Lower leg skin (tissue), 4 donors: ENCODE data around the gene TAOK2. TPM values are rescaled to one million over a fixed set of nuclear protein-coding genes. Genes with fewer than 3 reads are reported as not detected.

ENCODE experiments used
- DNase-seq, 2 donors: peaks; one replicate each; pipeline ENCODE4 v3.0.0-alpha.2; 2019; ENCODE audit warnings: low spot score in 2 of 2
- H3K4me3 ChIP-seq: fragments of 200-600 bp; sonication (generic); 2 replicates; pipeline ENCODE4 v1.5.1; 2017; ENCODE audit warnings: mild to moderate bottlenecking, low read depth; ENCODE audit not compliant: poor library complexity, severe bottlenecking
- POLR2A ChIP-seq, 2 donors: fragments of 450-650 bp; IDR thresholded peaks; one replicate each; pipeline ENCODE4 v1.6.1; 2016 to 2017; ENCODE audit warnings: antibody characterized with exemption in 2 of 2, mild to moderate bottlenecking in 1 of 2, moderate library complexity in 1 of 2
- WGBS, 2 donors: methylation state at CpG; one replicate each; pipeline ENCODE4 v1.1.5; 2018; 5-methylcytosine and 5-hydroxymethylcytosine counted together
- intact Hi-C: fragments of 100-400 bp; cut with DNase I; formaldehyde crosslinking; loops from one replicate; pipeline ENCODE4 v1.15.0; 2023; ENCODE audit warnings: low total_unique reads
- total RNA-seq, 4 donors: library from RNA; depleted of rRNA; stranded (reverse); fragments of >200 nt; gene quantifications; one replicate each; pipeline ENCODE4 v1.1.0, GENCODE V29; 2016
- TF ChIP-seq, protein P1 (sequence below), 3 donors: fragments of 450-650 bp; IDR thresholded peaks; one replicate each; pipeline ENCODE4 v1.5.1; 2016; ENCODE audit warnings: antibody characterized with exemption in 3 of 3, mild to moderate bottlenecking in 3 of 3, moderate library complexity in 2 of 3

TAOK2 gene
- total RNA-seq, 4 donors from 2014 or later, result 35.5 to 47.9 (median 38.1) TPM

DNA sequence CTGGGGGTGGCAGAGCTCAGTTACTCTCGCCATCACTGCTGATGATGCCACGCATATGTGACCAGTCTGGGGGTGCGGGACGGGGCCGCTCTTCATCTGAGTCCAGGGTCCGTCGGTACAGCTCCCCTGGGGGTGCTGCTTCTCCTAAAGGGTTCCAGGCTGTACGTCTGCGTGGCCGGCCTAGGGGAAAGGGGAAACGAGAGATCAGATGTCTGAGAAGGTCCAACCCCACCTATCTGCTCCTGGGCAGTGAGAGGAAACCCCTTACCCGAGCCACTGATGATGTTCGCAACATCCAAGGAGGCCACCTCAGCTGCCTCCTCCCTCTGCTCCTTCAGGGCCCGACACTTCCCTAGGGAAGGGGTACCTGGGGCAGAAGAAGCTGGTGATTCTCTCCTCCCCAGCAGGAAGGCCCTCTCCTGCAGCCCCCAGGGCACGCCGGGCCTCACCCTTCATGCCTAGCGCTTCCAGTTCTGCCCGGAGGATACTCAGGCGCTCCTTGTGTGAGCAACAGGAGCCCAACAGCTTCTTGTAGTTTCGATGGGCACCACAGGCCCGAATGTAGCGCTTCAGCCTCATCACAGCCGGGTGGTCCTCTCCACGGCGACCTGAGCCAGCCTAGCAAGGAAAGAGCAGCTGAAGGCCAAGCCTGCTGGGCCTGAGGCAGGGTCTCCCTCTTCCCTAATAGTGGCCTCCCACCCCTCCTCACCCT, 19.7 kb downstream of the TAOK2 start:
- H3K4me3 ChIP-seq, result no peak overlapping the region
- no peak for TF ChIP-seq POLR2A (IDR thresholded peaks at IDR 0.05)
- TF ChIP-seq, protein P1, sequence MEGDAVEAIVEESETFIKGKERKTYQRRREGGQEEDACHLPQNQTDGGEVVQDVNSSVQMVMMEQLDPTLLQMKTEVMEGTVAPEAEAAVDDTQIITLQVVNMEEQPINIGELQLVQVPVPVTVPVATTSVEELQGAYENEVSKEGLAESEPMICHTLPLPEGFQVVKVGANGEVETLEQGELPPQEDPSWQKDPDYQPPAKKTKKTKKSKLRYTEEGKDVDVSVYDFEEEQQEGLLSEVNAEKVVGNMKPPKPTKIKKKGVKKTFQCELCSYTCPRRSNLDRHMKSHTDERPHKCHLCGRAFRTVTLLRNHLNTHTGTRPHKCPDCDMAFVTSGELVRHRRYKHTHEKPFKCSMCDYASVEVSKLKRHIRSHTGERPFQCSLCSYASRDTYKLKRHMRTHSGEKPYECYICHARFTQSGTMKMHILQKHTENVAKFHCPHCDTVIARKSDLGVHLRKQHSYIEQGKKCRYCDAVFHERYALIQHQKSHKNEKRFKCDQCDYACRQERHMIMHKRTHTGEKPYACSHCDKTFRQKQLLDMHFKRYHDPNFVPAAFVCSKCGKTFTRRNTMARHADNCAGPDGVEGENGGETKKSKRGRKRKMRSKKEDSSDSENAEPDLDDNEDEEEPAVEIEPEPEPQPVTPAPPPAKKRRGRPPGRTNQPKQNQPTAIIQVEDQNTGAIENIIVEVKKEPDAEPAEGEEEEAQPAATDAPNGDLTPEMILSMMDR (IDR thresholded peaks at IDR 0.05), result no peak
- DNase-seq, result no peak
- 83 to 91% methylated on average over 22 to 25 of the region's 25 CpGs for WGBS, 2 donors
- intact Hi-C loops, result no loop called here

DNA sequence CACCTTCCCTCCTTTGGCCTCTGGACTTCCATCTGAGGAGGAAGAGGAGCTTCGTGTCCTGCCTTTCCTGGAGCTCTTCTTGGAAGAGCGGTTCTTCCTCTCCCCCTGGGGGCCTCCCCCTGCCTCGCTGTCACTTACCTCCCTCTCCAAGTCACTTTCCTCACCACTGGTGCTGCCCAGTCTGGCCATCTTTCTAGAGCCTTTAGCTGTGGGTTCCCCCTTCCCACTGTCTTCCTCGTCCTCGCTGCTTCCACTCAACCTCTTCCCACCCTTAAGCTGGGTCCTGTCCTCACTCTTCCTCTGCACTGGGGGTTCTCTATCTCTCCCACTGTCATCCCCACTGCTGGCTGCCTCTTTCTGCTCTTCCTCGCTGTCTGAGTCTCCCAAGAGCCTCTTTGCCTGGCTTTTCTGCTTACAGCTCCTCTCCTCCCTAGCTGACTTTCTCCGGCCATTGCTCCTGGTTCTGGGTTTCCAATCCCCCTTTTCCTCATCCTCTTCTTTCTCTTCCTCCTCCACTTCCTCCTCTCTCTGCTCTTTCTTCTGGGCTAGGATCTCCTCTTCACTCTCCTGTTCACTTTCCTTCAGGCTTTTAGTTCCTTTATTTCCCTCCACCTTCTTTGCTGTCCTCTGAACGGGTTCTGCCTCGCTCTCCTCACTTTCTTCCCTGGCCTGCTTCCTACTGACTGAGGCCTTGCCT, 20.4 kb downstream of the TAOK2 start:
- H3K4me3 ChIP-seq, result no peak overlapping the region
- TF ChIP-seq, protein P1 (IDR thresholded peaks at IDR 0.05), result no peak
- no peak for TF ChIP-seq POLR2A (IDR thresholded peaks at IDR 0.05)
- DNase-seq, result no peak
- 80 to 85% methylated on average over 9 of the region's 9 CpGs for WGBS, 2 donors
- intact Hi-C loops, result no loop called here

DNA sequence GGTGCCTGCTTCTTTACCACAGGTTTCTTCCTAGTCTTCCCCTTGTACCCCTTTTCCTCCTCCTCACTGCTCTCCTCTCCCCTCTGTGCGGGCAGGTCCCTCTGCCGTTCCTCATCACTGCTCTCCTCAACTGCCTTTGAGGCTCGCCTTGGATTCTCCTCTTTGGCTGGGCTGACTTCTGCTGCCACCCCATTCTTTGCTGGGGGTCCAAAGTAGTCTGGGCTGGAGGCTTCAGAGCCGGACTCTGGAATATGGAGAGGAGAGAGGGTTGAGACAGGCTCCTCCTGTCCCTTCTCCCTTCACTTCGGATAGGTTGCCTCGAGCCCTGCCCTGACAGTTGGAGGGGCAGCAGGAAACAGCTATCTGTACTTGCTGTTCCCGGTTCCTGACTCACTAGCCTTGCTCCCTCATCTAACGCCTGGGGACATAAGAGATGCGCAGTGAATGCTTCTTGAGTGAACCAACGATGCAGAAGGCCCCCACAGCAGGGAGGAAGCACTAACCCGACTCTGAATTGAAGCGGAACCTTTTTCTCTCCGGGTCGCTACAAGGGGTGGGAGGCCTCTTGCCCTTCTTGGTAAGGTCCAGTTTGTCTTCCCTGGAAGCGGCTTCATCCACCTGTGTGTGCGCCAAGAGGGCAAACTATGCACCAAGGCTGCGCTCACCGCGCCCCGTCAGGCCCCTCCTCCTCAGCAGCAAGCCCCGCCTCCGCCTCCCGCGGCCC, 21.1 kb downstream of the TAOK2 start:
- 9 to 10% methylated on average over 21 to 24 of the region's 24 CpGs for WGBS, 2 donors
- H3K4me3 ChIP-seq, result peak overlapping the region; percentile 74
- TF ChIP-seq, protein P1 (IDR thresholded peaks at IDR 0.05), result no peak
- no peak for TF ChIP-seq POLR2A (IDR thresholded peaks at IDR 0.05)
- peak in 1 of 2 donors; percentile 56 for DNase-seq
- intact Hi-C loops, result no loop called here

DNA sequence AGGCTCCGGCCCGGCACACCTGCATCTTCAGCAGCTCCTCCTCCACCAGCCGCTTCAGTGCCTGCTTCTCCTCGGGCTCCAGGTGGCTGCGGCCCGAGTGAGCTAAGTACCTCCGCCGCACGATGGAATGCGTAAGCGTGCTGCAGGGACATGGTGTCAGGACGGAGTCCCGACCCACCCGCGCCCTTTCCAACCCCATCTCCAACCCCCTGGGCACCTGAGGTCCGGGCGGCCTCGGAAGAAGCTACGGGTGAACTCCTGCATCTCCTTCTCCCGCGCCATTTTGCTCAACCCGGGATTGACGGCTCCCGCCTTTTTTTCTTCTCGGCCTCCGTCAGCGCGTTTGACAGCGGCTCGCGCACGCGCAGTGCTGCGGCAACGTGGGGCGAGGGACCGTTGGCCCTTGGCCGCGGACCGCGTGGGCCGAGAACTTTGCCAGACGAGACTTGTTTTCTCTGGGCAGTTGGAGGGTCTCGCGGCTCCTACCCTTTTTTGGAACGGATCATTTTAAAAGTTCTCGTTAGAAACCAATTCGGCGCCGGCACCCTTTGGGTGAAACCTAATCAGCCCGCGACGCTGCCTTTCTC, 21.7 kb downstream of the TAOK2 start, which contains the start of gene HIRIP3:
HIRIP3 (minus strand) TSS at position 294 of the 587 bp plus-strand sequence; CDS start at position 282, 12 bp downstream.
- DNase-seq, result peak; percentile 85 to 97
- intact Hi-C loops, result no loop called here
- H3K4me3 ChIP-seq, result peak within 1 kb of the TSS; percentile 74
- TF ChIP-seq POLR2A (IDR thresholded peaks at IDR 0.05), result no peak
- TF ChIP-seq, protein P1 (IDR thresholded peaks at IDR 0.05), result no peak
- WGBS, 2 donors, result 0% methylated on average over 47 to 53 of the region's 53 CpGs

DNA sequence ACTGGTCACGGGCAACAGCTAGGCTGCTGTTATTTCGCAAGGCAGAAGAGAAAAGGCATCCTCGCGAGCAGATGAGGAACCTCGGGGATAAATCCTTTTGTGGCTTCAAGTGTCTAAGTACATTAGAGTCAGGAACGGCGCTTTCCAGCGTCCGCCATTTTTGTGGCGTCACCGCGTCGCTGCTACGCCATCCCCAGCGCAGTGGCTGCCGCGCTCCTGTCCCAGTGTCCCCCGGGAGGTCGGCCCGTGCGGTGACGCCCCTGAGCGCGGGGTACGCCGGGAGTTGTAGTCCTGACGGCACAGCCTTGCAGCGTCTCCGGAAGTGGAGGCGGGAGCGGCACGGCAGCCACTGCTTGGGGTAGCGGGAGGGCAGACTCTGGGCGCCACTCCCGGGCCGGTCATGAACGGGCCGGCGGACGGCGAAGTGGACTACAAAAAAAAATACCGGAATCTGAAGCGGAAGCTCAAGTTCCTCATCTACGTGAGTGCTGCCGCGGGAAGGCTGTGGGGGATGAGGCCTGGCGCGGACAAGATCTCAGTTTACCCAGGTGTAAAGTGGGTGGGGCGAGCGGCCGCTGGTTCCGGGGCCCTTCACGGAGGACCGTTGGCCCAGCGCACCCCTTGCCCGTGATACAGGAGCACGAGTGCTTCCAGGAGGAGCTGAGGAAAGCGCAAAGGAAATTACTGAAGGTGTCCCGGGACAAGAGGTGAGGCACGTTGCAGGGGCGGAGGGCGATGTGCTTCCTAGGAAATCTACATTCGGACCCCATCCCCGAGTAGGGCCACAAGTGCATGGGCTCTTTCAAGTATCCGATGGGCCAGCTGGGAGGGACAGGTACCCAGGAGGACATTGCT, 22.5 kb downstream of the TAOK2 start, which contains the start of gene INO80E:
INO80E (plus strand) TSS at position 331 of the 855 bp plus-strand sequence; CDS start at position 401, 70 bp downstream.
- 0 to 1% methylated on average over 52 to 65 of the region's 65 CpGs for WGBS, 2 donors
- DNase-seq, result peak; percentile 97 to 100
- H3K4me3 ChIP-seq, result peak within 1 kb of the TSS; percentile 74
- intact Hi-C loops, result no loop called here
- TF ChIP-seq POLR2A (IDR thresholded peaks at IDR 0.05), result no peak
- TF ChIP-seq, protein P1 (IDR thresholded peaks at IDR 0.05), result no peak
